Left lobe of liver (tissue), 2 donors: Measurements from ENCODE around the gene C6orf163. TPM values are rescaled to one million over a fixed set of nuclear protein-coding genes. Genes with fewer than 3 reads are reported as not detected.

ENCODE experiments used
- ATAC-seq: fragments of 200-7000 bp; cut with Tn5 transposase; one replicate; pipeline ENCODE4 v1.9.1; 2020; ENCODE audit warnings: mild to moderate bottlenecking, moderate library complexity
- DNase-seq: peaks from one replicate; pipeline ENCODE4 v3.0.0-alpha.2; 2020; ENCODE audit warnings: low spot score
- total RNA-seq: library from RNA; stranded (reverse); gene quantifications from one replicate; pipeline ENCODE4 v1.2.1, GENCODE V29; 2021
- donor health status: DM: no; HTN: no; CAD: no; lungs with moderate emphysema.
- donor health status: DM: no; HTN: yes; CAD: no.

The C6orf163 gene
- total RNA-seq, 1 donor from 2014 or later, result 1.2 TPM

GRCh38 chr6:87351583-87351982 is 7.0 kb downstream of the C6orf163 start:
- ATAC-seq (no peak), DNase-seq (no peak)

DNA sequence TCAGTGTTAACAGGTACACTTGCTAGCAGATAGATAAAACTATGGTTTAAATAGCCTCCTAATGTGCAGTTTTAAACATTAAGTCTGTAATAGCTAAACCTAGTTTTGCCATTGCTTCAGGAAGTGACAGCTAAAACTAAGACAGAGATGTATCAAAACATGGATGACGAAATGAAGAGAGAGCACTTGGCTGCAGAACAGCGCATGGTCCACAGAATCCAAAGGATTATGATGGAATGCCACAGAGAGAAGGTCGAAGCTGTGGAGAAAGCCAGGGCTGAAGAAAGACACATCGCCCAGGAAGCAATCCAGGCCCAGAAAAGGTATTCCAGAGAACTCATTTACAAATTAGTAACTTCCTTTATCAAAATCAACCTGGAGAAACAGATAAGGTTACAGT is 11.6 kb downstream of the C6orf163 start:
- no peak for ATAC-seq
- no peak for DNase-seq

- no peak for DNase-seq
- no peak for ATAC-seq
Observed at GRCh38 chr6:87357479-87358196, 13.0 kb downstream of the C6orf163 start.

DNA sequence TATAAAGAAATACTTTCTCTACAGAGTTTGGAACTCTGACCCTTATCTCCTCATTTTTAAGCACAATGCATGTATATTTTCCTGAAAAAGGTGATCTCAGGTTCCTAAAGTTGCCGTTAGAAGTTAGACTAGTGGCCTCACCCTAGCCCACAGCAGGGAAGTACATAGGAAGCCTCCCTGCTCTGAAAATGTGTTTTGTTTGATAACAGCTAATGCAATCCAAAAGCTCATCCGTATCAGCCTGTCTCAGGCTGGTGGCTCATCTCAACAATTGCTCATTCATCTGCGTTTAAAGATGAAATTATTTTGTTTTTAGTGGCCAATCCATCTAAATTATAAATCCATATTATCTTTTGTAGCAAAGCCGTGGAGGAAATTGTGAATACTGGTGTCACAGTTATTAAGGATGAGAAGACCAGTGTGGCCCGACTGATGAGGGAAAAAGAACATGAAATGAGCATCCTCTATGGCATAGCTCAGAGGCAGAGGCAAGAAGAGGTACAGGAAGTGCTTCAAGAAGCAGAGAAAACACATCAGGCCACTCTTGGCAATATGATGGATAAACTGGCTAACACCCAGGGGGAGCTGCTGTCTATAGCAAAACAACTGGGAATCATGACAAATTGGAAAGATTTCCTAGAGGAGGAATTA is 20.1 kb downstream of the C6orf163 start:
- ATAC-seq (no peak), DNase-seq (no peak)

GRCh38 chr6:87366072-87366827 is 21.6 kb downstream of the C6orf163 start:
- ATAC-seq, result no peak
- no peak for DNase-seq

DNA sequence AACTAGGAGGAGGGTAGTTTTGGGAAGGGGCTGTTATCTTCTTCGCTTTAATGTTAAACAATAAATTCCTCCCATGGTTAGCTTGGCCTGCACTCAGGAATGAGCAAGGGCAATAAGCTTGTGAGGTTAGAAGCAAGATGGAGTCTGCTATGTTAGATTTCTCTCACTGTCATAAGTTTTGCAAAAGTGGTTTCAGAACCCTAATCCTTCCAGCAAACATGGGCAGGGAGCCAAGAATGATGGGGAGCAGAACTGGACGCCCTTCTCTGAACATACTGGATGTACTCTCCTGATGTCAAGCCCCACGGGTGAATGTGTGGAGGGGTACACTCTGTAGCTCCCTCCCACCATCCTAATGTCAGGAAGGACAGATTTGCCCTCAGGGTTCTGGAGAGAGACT is 22.3 kb downstream of the C6orf163 start:
- ATAC-seq (no peak), DNase-seq (no peak)

DNA sequence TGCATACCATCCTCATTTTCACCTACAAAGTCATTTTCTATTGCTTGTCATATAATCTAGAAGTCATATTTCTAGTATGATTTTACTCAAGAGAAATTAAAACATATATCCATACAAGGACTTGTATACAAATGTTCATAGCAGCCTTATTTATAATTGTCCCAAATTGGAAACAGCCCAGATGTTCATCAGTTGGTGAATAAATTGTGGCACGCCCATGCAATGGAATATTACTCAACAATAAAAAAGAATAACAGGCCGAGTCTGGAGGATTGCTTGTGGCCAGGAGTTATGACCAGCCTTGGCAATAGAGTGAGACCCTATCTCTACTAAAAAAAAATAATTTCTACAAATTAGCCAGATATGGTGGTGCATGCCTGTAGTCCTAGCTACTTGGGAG is 28.8 kb downstream of the C6orf163 start:
- DNase-seq (no peak), ATAC-seq (no peak)

GRCh38 chr6:87375315-87375714 is 30.7 kb downstream of the C6orf163 start:
- ATAC-seq, result no peak
- no peak for DNase-seq

GRCh38 chr6:87376643-87377042 is 32.0 kb downstream of the C6orf163 start:
- no peak for DNase-seq
- no peak for ATAC-seq

GRCh38 chr6:87378947-87379346 is 34.3 kb downstream of the C6orf163 start:
- ATAC-seq (no peak), DNase-seq (no peak)

DNA sequence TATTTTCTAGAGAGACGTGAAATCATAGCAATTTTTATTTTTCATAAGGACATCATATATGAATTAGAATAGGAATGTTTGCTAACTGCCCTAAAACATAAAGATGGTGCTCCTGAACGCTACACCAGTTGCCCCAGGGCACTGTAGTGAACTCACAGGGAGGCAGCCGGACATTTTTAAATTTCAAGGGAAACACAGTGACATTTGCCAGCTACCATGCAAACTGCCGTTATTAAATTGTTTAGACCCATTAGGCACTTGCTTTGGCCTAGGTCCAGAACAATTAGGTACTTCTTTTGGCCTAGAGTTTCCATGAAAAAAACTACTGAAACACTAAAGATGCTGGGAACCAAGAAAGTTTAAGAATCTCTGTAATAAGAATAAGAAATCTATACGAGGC is 38.2 kb downstream of the C6orf163 start:
- no peak for DNase-seq
- no peak for ATAC-seq

DNA sequence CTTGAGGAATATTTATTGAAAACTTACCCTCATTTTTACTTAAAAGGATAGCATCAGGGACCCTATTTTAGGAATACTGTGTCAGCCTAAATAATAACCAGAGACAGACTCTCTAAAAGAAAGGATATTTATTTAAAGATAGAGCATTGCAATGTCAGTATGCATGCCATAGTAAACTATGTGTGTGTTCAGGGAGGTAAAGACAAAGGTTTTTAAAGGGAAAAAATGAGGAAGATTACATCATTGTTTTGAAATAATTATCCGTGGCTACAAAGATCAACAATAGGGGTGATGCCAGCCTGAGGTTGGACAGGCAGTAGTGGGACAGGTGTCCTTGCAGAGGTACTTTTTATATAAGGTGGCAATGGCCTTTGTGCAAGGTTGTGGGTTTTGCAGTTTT is 39.4 kb downstream of the C6orf163 start:
- DNase-seq, result no peak
- ATAC-seq, result no peak

DNA sequence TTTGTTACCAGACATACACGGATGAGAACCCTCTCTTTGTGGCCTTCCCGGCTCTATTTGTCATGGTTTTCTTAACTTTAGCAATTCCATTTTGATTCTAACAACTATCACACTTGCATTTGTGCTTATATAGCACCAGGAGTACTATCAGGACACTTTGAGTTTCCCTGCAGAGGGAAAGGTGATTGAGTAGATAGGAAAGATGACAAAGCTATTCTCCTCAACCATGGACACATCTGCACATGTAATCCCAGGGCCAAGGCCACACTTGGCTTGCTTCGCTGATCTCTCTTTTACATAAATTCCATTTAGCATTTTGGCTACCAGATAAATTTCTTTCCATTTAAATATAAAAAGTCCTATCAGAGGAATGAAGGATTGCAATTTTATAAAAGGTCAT is 39.8 kb downstream of the C6orf163 start:
- ATAC-seq (no peak), DNase-seq (no peak)

- ATAC-seq (peak; percentile 98), DNase-seq (peak; percentile 55)
Observed at GRCh38 chr6:87391334-87391733, 46.7 kb downstream of the C6orf163 start.

GRCh38 chr6:87393026-87393622 is 48.5 kb downstream of the C6orf163 start:
- no peak for DNase-seq
- ATAC-seq, result peak; percentile 91

GRCh38 chr6:87395431-87395830 is 50.8 kb downstream of the C6orf163 start:
- no peak for DNase-seq
- ATAC-seq, result no peak

- ATAC-seq (no peak), DNase-seq (no peak)
Observed at GRCh38 chr6:87396595-87397392, 52.2 kb downstream of the C6orf163 start.

- DNase-seq, result no peak
- no peak for ATAC-seq
Observed at GRCh38 chr6:87397656-87398055, 53.0 kb downstream of the C6orf163 start.

GRCh38 chr6:87401832-87402231 is 57.2 kb downstream of the C6orf163 start:
- no peak for DNase-seq
- ATAC-seq, result peak; percentile 34

DNA sequence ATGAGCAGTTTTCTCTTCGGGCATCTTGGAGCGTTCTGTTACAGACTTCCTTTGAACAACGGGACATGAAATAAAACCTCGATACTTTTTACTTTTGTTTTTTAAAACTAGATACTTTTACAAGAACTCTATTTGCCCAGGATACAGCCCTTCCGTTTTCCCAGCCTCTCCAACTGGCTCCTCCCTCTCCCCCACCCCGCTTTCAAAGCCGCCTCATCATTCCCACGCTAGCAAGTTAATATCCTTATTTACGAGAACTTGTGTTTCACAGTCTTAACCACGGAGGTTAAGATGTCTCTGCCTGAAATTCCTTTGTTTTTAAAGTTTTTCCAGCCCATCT is 62.9 kb downstream of the C6orf163 start:
- DNase-seq (no peak), ATAC-seq (peak; percentile 31)
